ENCODE results near the gene GLRB. TPM values are rescaled to one million over a fixed set of nuclear protein-coding genes. Genes with fewer than 3 reads are reported as not detected.

GLRB gene
- total RNA-seq, 1 donor from 2014 or later, result 6.1 TPM

- Histone ChIP-seq H3K79me2 (ENCODE audit: low read depth) (no peaks in the 10 kb centered on the region), H3K4me2 (no peak overlapping the region), H2AFZ (replicated peaks) (no peak overlapping the region), H3K27ac (no peak overlapping the region), H3K27me3 (peaks cover 28% of the 10 kb centered on the region), H3K4me1 (no peaks in the 10 kb centered on the region), H3F3A (ENCODE audit: low read depth) (no peaks in the 10 kb centered on the region), H3K9me3 (ENCODE audit: low read depth) (no peaks in the 10 kb centered on the region), H4K20me1 (ENCODE audit: low read depth) (no peaks in the 10 kb centered on the region), H3K4me3 (no peak overlapping the region), H3K36me3 (no peaks in the 10 kb centered on the region), H3K9ac (no peak overlapping the region)
- no peak overlapping the region for H3K4me3 Mint-ChIP-seq
- no peaks in the 10 kb centered on the region for H3K36me3 Mint-ChIP-seq
- DNase-seq (ENCODE audit: low spot score), result no peak
- H3K27me3 Mint-ChIP-seq (ENCODE audit: insufficient read depth, low read depth), result no peaks in the 10 kb centered on the region
- TF ChIP-seq EZH2phosphoT487 (IDR thresholded peaks at IDR 0.05) (no peak), CTCF (IDR thresholded peaks at IDR 0.05) (no peak), EZH2 (IDR thresholded peaks at IDR 0.05) (no peak)
- H3K9me3 Mint-ChIP-seq, result no peaks in the 10 kb centered on the region
- H3K4me1 Mint-ChIP-seq, result peaks cover 3% of the 10 kb centered on the region
- H3K27ac Mint-ChIP-seq, result no peak overlapping the region
These were observed 3.9 kb upstream of the GLRB start for GRCh38 chr4:157072002-157072401.

GRCh38 chr4:157075401-157075800, 549 bp upstream of the GLRB start:
- H3K4me3 ChIP-seq, result peak overlapping the region; percentile 80
- peak overlapping the region; percentile 100 for H2AFZ ChIP-seq (replicated peaks)
- TF ChIP-seq CTCF (IDR thresholded peaks at IDR 0.05) (no peak), EZH2 (IDR thresholded peaks at IDR 0.05) (no peak), EZH2phosphoT487 (IDR thresholded peaks at IDR 0.05) (no peak)
- no peaks in the 10 kb centered on the region for H4K20me1 ChIP-seq (ENCODE audit: low read depth)
- no peaks in the 10 kb centered on the region for H3K27me3 Mint-ChIP-seq (ENCODE audit: insufficient read depth, low read depth)
- peaks cover 3% of the 10 kb centered on the region for H3K4me1 Mint-ChIP-seq
- H3K27me3 ChIP-seq, result peaks cover 39% of the 10 kb centered on the region
- H3K27ac ChIP-seq, result no peak overlapping the region
- no peaks in the 10 kb centered on the region for H3K36me3 Mint-ChIP-seq
- H3K4me1 ChIP-seq, result no peaks in the 10 kb centered on the region
- peak overlapping the region; percentile 98 for H3K4me2 ChIP-seq
- H3K9me3 ChIP-seq (ENCODE audit: low read depth), result no peaks in the 10 kb centered on the region
- H3K36me3 ChIP-seq, result no peaks in the 10 kb centered on the region
- peak overlapping the region; percentile 81 for H3K4me3 Mint-ChIP-seq
- DNase-seq (ENCODE audit: low spot score), result no peak
- no peaks in the 10 kb centered on the region for H3K9me3 Mint-ChIP-seq
- H3K79me2 ChIP-seq (ENCODE audit: low read depth), result no peaks in the 10 kb centered on the region
- no peak overlapping the region for H3K9ac ChIP-seq
- no peak overlapping the region for H3K27ac Mint-ChIP-seq
- no peaks in the 10 kb centered on the region for H3F3A ChIP-seq (ENCODE audit: low read depth)

GRCh38 chr4:157076578-157076947, 613 bp downstream of the GLRB start:
- Histone ChIP-seq H3K4me3 (peak overlapping the region; percentile 80), H3K27me3 (peaks cover 39% of the 10 kb centered on the region), H3K36me3 (no peaks in the 10 kb centered on the region), H4K20me1 (ENCODE audit: low read depth) (no peaks in the 10 kb centered on the region), H3K4me1 (no peaks in the 10 kb centered on the region), H3K9ac (no peak overlapping the region), H3F3A (ENCODE audit: low read depth) (no peaks in the 10 kb centered on the region), H3K79me2 (ENCODE audit: low read depth) (no peaks in the 10 kb centered on the region), H2AFZ (replicated peaks) (peak overlapping the region; percentile 100), H3K4me2 (peak overlapping the region; percentile 98), H3K27ac (no peak overlapping the region), H3K9me3 (ENCODE audit: low read depth) (no peaks in the 10 kb centered on the region)
- Mint-ChIP-seq H3K27me3 (ENCODE audit: insufficient read depth, low read depth) (no peaks in the 10 kb centered on the region), H3K4me3 (peak overlapping the region; percentile 92), H3K27ac (no peak overlapping the region), H3K36me3 (no peaks in the 10 kb centered on the region), H3K4me1 (peaks cover 3% of the 10 kb centered on the region), H3K9me3 (no peaks in the 10 kb centered on the region)
- peak; percentile 25 for DNase-seq (ENCODE audit: low spot score)
- TF ChIP-seq CTCF (IDR thresholded peaks at IDR 0.05), result no peak
- TF ChIP-seq EZH2phosphoT487 (IDR thresholded peaks at IDR 0.05), result no peak
- peak; percentile 20 for TF ChIP-seq EZH2 (IDR thresholded peaks at IDR 0.05)
